ENCODE results near the gene KRT8. TPM values are rescaled to one million over a fixed set of nuclear protein-coding genes. Genes with fewer than 3 reads are reported as not detected.

Gene KRT8
- total and polyA plus RNA-seq, 2 of the 13 experiments (the other 11 are each of a cell fraction or from before 2014, with no cell fraction given): 498 to 718 TPM

GRCh38 chr12:52924764-52925716 is 20.2 kb upstream of the KRT8 start (continued):
- TF ChIP-seq ZNF710 (CRISPR knock-in tag; IDR thresholded peaks at IDR 0.05; ENCODE audit: borderline replicate concordance) (0 out of 2 replicates have a peak, but pooled peaks have one; percentile 13), DNMT3B (CRISPR knock-in tag; conservative IDR thresholded peaks at IDR 0.05) (no peak), TEAD3 (CRISPR knock-in tag; optimal IDR thresholded peaks at IDR 0.05; ENCODE audit: borderline replicate concordance) (peak; percentile 76), RXRA (CRISPR knock-in tag; IDR thresholded peaks at IDR 0.05) (peak; percentile 44; the same call in 1 of the 2 replicates), ZNF749 (CRISPR knock-in tag; IDR thresholded peaks at IDR 0.05; ENCODE audit: borderline replicate concordance) (no peak), KAT8 (CRISPR knock-in tag; IDR thresholded peaks at IDR 0.05) (0 out of 2 replicates have a peak, but pooled peaks have one; percentile 32), ADNP (CRISPR knock-in tag; IDR thresholded peaks at IDR 0.05) (no peak), AKNA (CRISPR knock-in tag; IDR thresholded peaks at IDR 0.05; ENCODE audit: borderline replicate concordance) (no peak), SAP130 (CRISPR knock-in tag; IDR thresholded peaks at IDR 0.05; ENCODE audit: low read depth) (peak; percentile 32; the same call in 1 of the 2 replicates), ZNF317 (CRISPR knock-in tag; IDR thresholded peaks at IDR 0.05) (0 out of 2 replicates have a peak, but pooled peaks have one; percentile 25), ZNF281 (CRISPR knock-in tag; IDR thresholded peaks at IDR 0.05; ENCODE audit: borderline replicate concordance) (no peak), ATF5 (CRISPR knock-in tag; IDR thresholded peaks at IDR 0.05; ENCODE audit: low read depth) (no peak), ZNF451 (CRISPR knock-in tag; IDR thresholded peaks at IDR 0.05) (no peak), TFAP4 (IDR thresholded peaks at IDR 0.05; ENCODE audit: borderline replicate concordance, low read depth) (peak; percentile 16; the same call in 1 of the 2 replicates), FOXP1 (IDR thresholded peaks at IDR 0.05) (no peak), FOXP1 (CRISPR knock-in tag; IDR thresholded peaks at IDR 0.05) (no peak), HDAC2 (CRISPR knock-in tag; IDR thresholded peaks at IDR 0.05) (no peak)
